Limb (tissue), 2 donors: Measurements from ENCODE around the gene RIMKLA.

Experiments used
- DNase-seq, 2 donors: peaks; one replicate each; pipeline ENCODE4 v3.0.0-alpha.2; 2016; ENCODE audit errors: extremely low spot score in 2 of 2

Gene RIMKLA

DNA sequence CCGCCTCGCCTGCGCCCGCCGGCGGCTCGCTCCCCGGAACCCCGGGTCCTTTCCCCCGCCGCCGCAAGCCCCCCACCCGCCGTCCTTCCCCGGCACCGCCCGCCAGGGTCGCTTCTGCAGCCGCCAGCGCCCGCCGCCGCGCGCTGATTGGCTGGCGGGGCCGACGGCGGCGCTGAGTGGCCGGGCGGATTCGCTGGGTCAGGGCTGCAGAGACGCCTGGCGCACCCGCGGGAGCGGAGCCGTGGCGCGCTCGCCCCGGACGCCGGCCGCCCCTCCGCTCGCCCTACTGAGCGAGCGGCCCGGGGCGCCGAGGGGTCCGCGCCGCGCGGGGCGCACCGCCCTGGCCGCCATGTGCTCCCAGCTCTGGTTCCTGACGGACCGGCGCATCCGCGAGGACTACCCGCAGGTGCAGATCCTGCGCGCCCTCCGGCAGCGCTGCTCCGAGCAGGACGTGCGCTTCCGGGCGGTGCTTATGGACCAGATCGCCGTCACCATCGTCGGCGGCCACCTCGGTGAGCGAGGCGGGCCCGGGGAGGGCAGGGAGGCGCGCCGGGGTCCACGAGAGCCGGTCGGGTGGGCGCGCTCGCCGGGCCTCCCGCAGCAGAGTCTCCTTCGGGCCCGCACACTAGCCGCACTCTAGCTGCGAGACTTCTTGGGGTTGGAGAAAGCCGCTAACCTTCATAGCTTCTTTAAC lies at the start of gene RIMKLA:
TSS of gene RIMKLA (plus strand) at position 207 of the 694 bp plus-strand sequence. CDS start at position 350, 143 bp downstream.
- peak; percentile 21 to 81 for DNase-seq

GRCh38 chr1:42332877-42333276 lies 47.7 kb upstream of the RIMKLA start:
- no peak for DNase-seq

- no peak for DNase-seq
Measured at GRCh38 chr1:42333662-42334239, 46.8 kb upstream of the RIMKLA start.

- peak in 1 of 2 donors; percentile 44 for DNase-seq
Measured at GRCh38 chr1:42334240-42335049, 46.1 kb upstream of the RIMKLA start.

- peak; percentile 89 to 95 for DNase-seq
Measured at GRCh38 chr1:42335050-42335808, 45.4 kb upstream of the RIMKLA start, which contains the start of gene FOXJ3. Gene FOXJ3 (minus strand): TSS chr1:42335235. CDS start chr1:42311093, 24,142 bp downstream.

GRCh38 chr1:42335809-42336518 lies 44.6 kb upstream of the RIMKLA start:
- DNase-seq: no peak

GRCh38 chr1:42336978-42337377 lies 43.6 kb upstream of the RIMKLA start:
- no peak for DNase-seq

- DNase-seq: no peak
Measured at GRCh38 chr1:42340093-42340492, 40.5 kb upstream of the RIMKLA start.

DNA sequence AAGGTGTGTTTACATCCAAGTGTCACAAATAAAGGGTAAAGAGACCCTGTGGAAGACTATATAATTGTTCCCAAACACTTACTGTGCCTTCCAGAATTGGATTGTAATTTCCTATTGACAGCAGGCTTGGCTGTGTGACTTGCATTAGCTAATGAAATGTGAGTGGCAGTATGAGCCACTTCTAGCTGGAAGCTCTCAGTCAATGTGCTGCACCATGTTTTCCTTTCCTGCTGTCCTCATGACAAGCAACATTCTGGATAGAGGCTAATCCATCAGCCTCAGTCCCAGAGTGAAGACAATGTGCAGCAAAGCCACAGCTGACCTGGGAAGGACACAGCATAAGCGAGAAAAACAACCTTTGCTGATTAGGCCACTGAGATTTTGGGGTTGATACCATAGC lies 39.7 kb upstream of the RIMKLA start:
- no peak for DNase-seq

DNA sequence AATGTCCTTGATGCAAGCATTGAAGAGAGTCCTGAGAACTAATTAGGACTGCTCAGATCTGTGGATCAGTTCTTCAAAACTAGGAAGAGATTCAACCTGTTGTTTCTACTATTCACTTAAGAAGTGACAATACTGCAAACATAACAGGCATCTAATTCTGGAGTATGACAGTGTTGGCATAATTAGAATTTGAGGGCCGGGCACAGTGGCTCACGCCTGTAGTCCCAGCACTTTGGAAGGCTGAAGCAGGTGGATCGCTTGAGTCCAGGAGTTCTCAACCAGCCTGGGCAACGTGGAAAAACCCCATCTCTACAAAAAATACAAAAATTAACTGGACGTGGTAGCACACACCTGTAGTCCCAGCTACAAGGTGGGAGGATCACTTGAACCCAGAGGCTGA lies 37.5 kb upstream of the RIMKLA start:
- DNase-seq: no peak

- DNase-seq: no peak
Measured at GRCh38 chr1:42348498-42348897, 32.1 kb upstream of the RIMKLA start.

GRCh38 chr1:42350086-42350485 lies 30.5 kb upstream of the RIMKLA start:
- no peak for DNase-seq

DNA sequence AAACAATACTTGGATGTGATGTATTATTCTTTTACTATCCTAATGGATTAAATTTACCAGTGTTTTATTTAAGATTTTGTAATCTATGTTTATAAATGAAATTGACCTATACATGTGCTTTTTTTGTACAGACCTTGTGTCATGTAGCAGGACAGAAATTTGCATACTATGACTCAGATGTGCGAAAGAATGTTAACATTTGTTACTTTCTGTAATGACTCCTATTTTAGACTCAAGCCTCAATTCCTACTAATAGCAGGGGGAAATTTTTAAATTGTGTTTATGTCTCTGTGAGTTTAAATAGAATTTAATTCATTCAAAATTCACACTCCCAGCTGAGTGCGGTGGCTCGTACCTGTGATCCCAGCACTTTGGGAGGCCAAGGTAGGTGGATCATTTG lies 21.8 kb upstream of the RIMKLA start:
- DNase-seq: no peak

- DNase-seq: no peak
Measured at GRCh38 chr1:42359466-42359865, 21.1 kb upstream of the RIMKLA start.

- no peak for DNase-seq
Measured at GRCh38 chr1:42364089-42364488, 16.5 kb upstream of the RIMKLA start.

GRCh38 chr1:42364542-42364941 lies 16.1 kb upstream of the RIMKLA start:
- DNase-seq: no peak

DNA sequence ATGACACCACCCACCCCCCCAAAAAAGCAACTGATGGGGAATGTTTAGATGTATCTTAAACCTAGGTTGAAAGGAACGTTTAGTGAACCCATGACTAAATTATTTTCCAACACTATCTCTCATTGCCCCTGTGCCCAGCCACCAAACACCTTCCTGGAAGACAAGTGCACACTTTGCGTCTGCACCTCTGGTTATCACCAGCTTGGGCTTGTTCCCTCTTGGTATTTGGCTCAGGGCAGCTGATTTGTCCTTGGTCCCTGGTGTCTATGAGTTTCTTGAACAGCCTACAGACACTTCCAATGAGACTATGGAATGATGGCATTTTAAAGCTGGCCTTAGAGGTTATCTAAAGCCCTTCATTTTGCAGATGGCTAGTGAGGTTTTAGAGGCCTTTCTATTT lies 15.5 kb upstream of the RIMKLA start:
- no peak for DNase-seq

- no peak for DNase-seq
Measured at GRCh38 chr1:42368096-42368795, 12.3 kb upstream of the RIMKLA start.

- DNase-seq: no peak
Measured at GRCh38 chr1:42369471-42369870, 11.1 kb upstream of the RIMKLA start.

DNA sequence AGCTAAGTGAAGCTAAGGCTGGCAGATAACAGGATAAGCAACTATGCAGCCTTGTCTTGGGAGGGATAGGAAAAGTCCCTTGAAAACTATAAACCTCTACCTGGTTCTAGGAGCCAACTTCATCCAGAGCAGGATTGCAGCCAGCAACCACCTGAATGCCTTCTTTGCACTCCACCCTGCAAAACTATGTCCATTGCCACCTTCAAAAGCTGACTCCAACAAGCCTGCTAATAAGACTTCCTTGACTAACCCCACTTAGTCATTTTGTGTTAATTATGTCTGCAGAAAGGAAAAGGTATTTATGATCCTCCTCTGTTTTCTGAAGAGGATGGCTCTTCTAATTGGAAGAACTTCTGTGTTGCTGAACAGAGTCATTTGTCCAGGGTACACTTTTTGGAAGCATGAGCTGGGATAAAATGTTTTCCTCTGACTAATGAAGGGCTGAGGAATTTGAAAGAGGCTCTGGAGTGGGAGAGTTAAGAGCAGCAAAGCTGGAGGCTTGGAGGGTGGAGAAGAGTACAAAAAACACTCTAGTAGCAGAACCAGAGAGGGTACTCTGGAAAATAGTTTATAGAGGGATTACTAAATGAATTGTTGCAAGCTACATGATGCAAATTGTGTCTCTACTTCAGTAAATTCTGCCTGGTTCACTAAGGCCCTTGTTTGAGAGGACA lies 9.6 kb upstream of the RIMKLA start:
- DNase-seq: no peak
